ENCODE data around the gene TCF19.

- TF ChIP-seq CTCF (IDR thresholded peaks at IDR 0.05) (no peak), POLR2A (IDR thresholded peaks at IDR 0.05) (no peak)
Observed at GRCh38 chr6:31175971-31176370, 17.6 kb downstream of the TCF19 start.
